Measurements from ENCODE around the gene AFF1.

The AFF1 gene

GRCh38 chr4:87188932-87189331, 254.1 kb downstream of the AFF1 start:
- DNase-seq (ENCODE audit: extremely low read depth in 1 of 2, low read depth in 1 of 2) = no peak

All from activated CD8-positive, alpha-beta memory T cell treated with anti-CD3 and anti-CD28 coated beads for 1 hour (primary cell).